ENCODE data around the gene MCM5. TPM values are rescaled to one million over a fixed set of nuclear protein-coding genes. Genes with fewer than 3 reads are reported as not detected.
A peak's percentile ranks its signal among the peaks of the same experiment; 100 is the strongest.

The MCM5 gene
- total and polyA plus RNA-seq, 2 of the 13 experiments (the other 11 are each of a cell fraction or from before 2014, with no cell fraction given), result 40.2 to 93.5 TPM

DNA sequence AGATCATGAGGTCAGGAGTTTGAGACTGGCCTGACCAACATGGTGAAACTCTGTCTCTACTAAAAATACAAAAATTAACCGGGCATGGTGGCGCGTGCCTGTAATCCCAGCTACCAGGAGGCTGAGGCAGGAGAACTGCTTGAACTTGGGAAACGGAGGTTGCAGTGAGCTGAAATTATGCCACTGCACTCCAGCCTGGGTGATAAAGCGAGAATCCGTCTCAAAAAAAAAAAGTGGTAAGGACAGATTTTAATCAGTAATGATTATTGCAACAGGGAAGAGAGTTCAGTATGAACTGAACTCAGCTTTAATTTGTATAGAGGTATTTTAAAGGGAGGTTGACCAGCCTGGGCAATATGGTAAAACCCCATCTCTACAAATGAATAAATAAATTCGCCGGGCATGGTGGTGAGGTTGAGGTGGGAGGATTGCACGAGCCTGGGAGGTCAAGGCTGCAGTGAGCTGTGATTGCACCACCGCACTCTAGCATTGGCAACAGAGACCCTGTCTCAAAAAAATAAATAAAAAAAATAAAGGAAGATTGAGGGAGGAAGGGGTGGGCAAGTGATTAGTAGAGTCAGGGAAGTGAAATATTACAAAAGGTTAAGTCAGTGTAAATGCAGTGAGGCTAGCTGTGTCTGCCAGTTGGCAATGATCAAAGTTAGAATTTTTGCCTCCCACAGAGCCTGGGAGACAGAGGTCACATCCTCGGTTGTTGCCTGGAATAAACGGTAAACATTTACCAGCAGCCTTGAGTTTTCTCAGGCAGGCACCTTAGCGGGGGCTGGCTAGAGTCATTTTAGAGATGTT, 2.6 kb upstream of the MCM5 start (continued):
- TF ChIP-seq KDM6A (CRISPR knock-in tag; IDR thresholded peaks at IDR 0.05; ENCODE audit: low read depth), result 0 out of 2 replicates have a peak, but pooled peaks have one; percentile 15
- no peak for TF ChIP-seq STAG1 (CRISPR knock-in tag; IDR thresholded peaks at IDR 0.05)
- TF ChIP-seq, protein P1, sequence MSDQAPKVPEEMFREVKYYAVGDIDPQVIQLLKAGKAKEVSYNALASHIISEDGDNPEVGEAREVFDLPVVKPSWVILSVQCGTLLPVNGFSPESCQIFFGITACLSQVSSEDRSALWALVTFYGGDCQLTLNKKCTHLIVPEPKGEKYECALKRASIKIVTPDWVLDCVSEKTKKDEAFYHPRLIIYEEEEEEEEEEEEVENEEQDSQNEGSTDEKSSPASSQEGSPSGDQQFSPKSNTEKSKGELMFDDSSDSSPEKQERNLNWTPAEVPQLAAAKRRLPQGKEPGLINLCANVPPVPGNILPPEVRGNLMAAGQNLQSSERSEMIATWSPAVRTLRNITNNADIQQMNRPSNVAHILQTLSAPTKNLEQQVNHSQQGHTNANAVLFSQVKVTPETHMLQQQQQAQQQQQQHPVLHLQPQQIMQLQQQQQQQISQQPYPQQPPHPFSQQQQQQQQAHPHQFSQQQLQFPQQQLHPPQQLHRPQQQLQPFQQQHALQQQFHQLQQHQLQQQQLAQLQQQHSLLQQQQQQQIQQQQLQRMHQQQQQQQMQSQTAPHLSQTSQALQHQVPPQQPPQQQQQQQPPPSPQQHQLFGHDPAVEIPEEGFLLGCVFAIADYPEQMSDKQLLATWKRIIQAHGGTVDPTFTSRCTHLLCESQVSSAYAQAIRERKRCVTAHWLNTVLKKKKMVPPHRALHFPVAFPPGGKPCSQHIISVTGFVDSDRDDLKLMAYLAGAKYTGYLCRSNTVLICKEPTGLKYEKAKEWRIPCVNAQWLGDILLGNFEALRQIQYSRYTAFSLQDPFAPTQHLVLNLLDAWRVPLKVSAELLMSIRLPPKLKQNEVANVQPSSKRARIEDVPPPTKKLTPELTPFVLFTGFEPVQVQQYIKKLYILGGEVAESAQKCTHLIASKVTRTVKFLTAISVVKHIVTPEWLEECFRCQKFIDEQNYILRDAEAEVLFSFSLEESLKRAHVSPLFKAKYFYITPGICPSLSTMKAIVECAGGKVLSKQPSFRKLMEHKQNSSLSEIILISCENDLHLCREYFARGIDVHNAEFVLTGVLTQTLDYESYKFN (CRISPR knock-in tag; conservative IDR thresholded peaks at IDR 0.05), result peak; percentile 70; the same call in 1 of the 2 replicates
- no peak for TF ChIP-seq ELF4 (CRISPR knock-in tag; IDR thresholded peaks at IDR 0.05; ENCODE audit: borderline replicate concordance)
- TF ChIP-seq, protein P2, sequence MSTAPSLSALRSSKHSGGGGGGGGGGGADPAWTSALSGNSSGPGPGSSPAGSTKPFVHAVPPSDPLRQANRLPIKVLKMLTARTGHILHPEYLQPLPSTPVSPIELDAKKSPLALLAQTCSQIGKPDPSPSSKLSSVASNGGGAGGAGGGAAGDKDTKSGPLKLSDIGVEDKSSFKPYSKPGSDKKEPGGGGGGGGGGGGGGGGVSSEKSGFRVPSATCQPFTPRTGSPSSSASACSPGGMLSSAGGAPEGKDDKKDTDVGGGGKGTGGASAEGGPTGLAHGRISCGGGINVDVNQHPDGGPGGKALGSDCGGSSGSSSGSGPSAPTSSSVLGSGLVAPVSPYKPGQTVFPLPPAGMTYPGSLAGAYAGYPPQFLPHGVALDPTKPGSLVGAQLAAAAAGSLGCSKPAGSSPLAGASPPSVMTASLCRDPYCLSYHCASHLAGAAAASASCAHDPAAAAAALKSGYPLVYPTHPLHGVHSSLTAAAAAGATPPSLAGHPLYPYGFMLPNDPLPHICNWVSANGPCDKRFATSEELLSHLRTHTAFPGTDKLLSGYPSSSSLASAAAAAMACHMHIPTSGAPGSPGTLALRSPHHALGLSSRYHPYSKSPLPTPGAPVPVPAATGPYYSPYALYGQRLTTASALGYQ (CRISPR knock-in tag; IDR thresholded peaks at IDR 0.05), result 0 out of 2 replicates have a peak, but pooled peaks have one; percentile 8
- TF ChIP-seq, protein P3, sequence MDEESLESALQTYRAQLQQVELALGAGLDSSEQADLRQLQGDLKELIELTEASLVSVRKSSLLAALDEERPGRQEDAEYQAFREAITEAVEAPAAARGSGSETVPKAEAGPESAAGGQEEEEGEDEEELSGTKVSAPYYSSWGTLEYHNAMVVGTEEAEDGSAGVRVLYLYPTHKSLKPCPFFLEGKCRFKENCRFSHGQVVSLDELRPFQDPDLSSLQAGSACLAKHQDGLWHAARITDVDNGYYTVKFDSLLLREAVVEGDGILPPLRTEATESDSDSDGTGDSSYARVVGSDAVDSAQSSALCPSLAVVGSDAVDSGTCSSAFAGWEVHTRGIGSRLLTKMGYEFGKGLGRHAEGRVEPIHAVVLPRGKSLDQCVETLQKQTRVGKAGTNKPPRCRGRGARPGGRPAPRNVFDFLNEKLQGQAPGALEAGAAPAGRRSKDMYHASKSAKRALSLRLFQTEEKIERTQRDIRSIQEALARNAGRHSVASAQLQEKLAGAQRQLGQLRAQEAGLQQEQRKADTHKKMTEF (CRISPR knock-in tag; IDR thresholded peaks at IDR 0.05), result peak; percentile 50; the same call in 1 of the 2 replicates
- TF ChIP-seq ZNF703 (CRISPR knock-in tag; IDR thresholded peaks at IDR 0.05; ENCODE audit: borderline replicate concordance), result no peak
- TF ChIP-seq ZMYM4 (CRISPR knock-in tag; IDR thresholded peaks at IDR 0.05), result 0 out of 2 replicates have a peak, but pooled peaks have one; percentile 9
- peak; percentile 60; the same call in 1 of the 2 replicates for TF ChIP-seq FOXP1 (IDR thresholded peaks at IDR 0.05)
- TF ChIP-seq FOXP1 (CRISPR knock-in tag; IDR thresholded peaks at IDR 0.05), result peak; percentile 89
- TF ChIP-seq, protein P4, sequence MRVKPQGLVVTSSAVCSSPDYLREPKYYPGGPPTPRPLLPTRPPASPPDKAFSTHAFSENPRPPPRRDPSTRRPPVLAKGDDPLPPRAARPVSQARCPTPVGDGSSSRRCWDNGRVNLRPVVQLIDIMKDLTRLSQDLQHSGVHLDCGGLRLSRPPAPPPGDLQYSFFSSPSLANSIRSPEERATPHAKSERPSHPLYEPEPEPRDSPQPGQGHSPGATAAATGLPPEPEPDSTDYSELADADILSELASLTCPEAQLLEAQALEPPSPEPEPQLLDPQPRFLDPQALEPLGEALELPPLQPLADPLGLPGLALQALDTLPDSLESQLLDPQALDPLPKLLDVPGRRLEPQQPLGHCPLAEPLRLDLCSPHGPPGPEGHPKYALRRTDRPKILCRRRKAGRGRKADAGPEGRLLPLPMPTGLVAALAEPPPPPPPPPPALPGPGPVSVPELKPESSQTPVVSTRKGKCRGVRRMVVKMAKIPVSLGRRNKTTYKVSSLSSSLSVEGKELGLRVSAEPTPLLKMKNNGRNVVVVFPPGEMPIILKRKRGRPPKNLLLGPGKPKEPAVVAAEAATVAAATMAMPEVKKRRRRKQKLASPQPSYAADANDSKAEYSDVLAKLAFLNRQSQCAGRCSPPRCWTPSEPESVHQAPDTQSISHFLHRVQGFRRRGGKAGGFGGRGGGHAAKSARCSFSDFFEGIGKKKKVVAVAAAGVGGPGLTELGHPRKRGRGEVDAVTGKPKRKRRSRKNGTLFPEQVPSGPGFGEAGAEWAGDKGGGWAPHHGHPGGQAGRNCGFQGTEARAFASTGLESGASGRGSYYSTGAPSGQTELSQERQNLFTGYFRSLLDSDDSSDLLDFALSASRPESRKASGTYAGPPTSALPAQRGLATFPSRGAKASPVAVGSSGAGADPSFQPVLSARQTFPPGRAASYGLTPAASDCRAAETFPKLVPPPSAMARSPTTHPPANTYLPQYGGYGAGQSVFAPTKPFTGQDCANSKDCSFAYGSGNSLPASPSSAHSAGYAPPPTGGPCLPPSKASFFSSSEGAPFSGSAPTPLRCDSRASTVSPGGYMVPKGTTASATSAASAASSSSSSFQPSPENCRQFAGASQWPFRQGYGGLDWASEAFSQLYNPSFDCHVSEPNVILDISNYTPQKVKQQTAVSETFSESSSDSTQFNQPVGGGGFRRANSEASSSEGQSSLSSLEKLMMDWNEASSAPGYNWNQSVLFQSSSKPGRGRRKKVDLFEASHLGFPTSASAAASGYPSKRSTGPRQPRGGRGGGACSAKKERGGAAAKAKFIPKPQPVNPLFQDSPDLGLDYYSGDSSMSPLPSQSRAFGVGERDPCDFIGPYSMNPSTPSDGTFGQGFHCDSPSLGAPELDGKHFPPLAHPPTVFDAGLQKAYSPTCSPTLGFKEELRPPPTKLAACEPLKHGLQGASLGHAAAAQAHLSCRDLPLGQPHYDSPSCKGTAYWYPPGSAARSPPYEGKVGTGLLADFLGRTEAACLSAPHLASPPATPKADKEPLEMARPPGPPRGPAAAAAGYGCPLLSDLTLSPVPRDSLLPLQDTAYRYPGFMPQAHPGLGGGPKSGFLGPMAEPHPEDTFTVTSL (CRISPR knock-in tag; IDR thresholded peaks at IDR 0.05; ENCODE audit: borderline replicate concordance), result peak; percentile 30; the same call in 1 of the 2 replicates
- TF ChIP-seq ZIK1 (CRISPR knock-in tag; IDR thresholded peaks at IDR 0.05; ENCODE audit: borderline replicate concordance, low read depth), result no peak
- no peak for TF ChIP-seq ZNF326 (CRISPR knock-in tag; IDR thresholded peaks at IDR 0.05; ENCODE audit: borderline replicate concordance)
- peak; percentile 63; the same call in 1 of the 2 replicates for TF ChIP-seq RXRA (CRISPR knock-in tag; IDR thresholded peaks at IDR 0.05)
- TF ChIP-seq ZBTB20 (CRISPR knock-in tag; IDR thresholded peaks at IDR 0.05; ENCODE audit: borderline replicate concordance, low read depth), result peak; percentile 31; the same call in 1 of the 2 replicates
- peak; percentile 55; the same call in 1 of the 2 replicates for TF ChIP-seq ETV5 (CRISPR knock-in tag; IDR thresholded peaks at IDR 0.05; ENCODE audit: borderline replicate concordance)

Data from HepG2 (cell line).